ENCODE results near the gene IDH2. TPM values are rescaled to one million over a fixed set of nuclear protein-coding genes. Genes with fewer than 3 reads are reported as not detected.

IDH2 gene
- total and polyA plus RNA-seq, 10 of the 15 experiments (the other 5 are each of a cell fraction or from before 2014, with no cell fraction given) = 2.3 to 358 (median 242) TPM

- Histone ChIP-seq H2AFZ (ENCODE audit: control insufficient read depth, low read depth, low read length) (no peak overlapping the region), H3K4me1 (ENCODE audit: control insufficient read depth, insufficient read depth, low read length) (peaks cover 17% of the 10 kb centered on the region), H3K27ac (ENCODE audit: control insufficient read depth, insufficient read depth) (no peak overlapping the region), H3K9ac (ENCODE audit: control insufficient read depth, insufficient read depth, low read length) (no peak overlapping the region), H3K36me3 (ENCODE audit: control insufficient read depth in 2 of 2, insufficient read depth in 2 of 2, low read length in 1 of 2) (no peaks in the 10 kb centered on the region), H4K20me1 (ENCODE audit: control insufficient read depth, insufficient read depth) (no peaks in the 10 kb centered on the region), H3K27me3 (replicated peaks in 1 of 2; ENCODE audit: control insufficient read depth in 2 of 2, insufficient read depth in 2 of 2, low read length in 1 of 2) (no peaks in the 10 kb centered on the region), H3K4me2 (ENCODE audit: control insufficient read depth, insufficient read depth) (no peak overlapping the region), H3K4me3 (no peak overlapping the region), H3K79me2 (ENCODE audit: control insufficient read depth, insufficient read depth, low read length) (no peaks in the 10 kb centered on the region), H3K9me3 (replicated peaks; ENCODE audit: control insufficient read depth, insufficient read depth, low read length) (no peaks in the 10 kb centered on the region)
- no peak for TF ChIP-seq EZH2 (IDR thresholded peaks at IDR 0.05; ENCODE audit: borderline replicate concordance, control insufficient read depth, low read depth, low read length)
- no peak for TF ChIP-seq MYB (IDR thresholded peaks at IDR 0.05; ENCODE audit: borderline replicate concordance, low read depth, low read length)
- no peak for TF ChIP-seq ZNF592 (IDR thresholded peaks at IDR 0.05)
- no peak for TF ChIP-seq ZNF24 (IDR thresholded peaks at IDR 0.05)
- TF ChIP-seq YBX1 (IDR thresholded peaks at IDR 0.05) = no peak
- no peak for TF ChIP-seq ZBTB40 (IDR thresholded peaks at IDR 0.05; ENCODE audit: borderline replicate concordance)
- TF ChIP-seq CREM (IDR thresholded peaks at IDR 0.05; ENCODE audit: low read depth) = no peak
- TF ChIP-seq KAT2A (conservative IDR thresholded peaks at IDR 0.05; ENCODE audit: control insufficient read depth, low read depth, low read length) = no peak
- CTCF ChIA-PET = interaction anchor here (1.0 to 4.6 kb wide), 6 partner anchors 34 to 141 kb away, joined by 3 to 35 read pairs (median 6); no protein-coding TSS in a partner anchor
- SMC1A ChIA-PET (ENCODE audit: uncharacterized antibody, unreplicated experiment) = interaction anchor here (0.9 to 3.7 kb wide), 5 partner anchors 46 to 148 kb away, joined by 3 to 11 read pairs (median 3); no protein-coding TSS in a partner anchor
- ATAC-seq (no peak), DNase-seq (ENCODE audit: low read depth, low spot score) (no peak), FAIRE-seq (no peak)
- RAD21 ChIA-PET (ENCODE audit: unreplicated experiment) = interaction anchor here (1.0 kb wide), 1 partner anchor 47 kb away, joined by 4 read pairs; no protein-coding TSS in a partner anchor
- in situ Hi-C loops (cut with MboI) (no loop called here), intact Hi-C loops (cut with micrococcal nuclease; ENCODE audit: unreplicated experiment) (no loop called here)
- 97% methylated on average over 9 of the region's 9 CpGs for WGBS (ENCODE audit: insufficient coverage, insufficient replicate concordance, low lambda C conversion rate, missing lambda C conversion rate)
- no TSS peak for BruUV-seq (replicated peaks)
- POLR2A ChIA-PET = interaction anchor here (0.6 to 0.7 kb wide), 2 partner anchors 71 to 247 kb away, joined by 3 read pairs; no protein-coding TSS in a partner anchor
These were observed 43.0 kb upstream of the IDH2 start for GRCh38 chr15:90145259-90145658.

Data from GM12878 (cell line).